Naive thymus-derived CD4-positive, alpha-beta T cell (primary cell): ENCODE measurements around the gene PTPRN. TPM values are rescaled to one million over a fixed set of nuclear protein-coding genes. Genes with fewer than 3 reads are reported as not detected.
"Not testable (repeated sequence)": the region's sequence is repeated elsewhere in the genome, so short reads cannot be mapped to it uniquely, and the experiment has no call there.

ENCODE experiments used
- ATAC-seq: fragments of 150-1000 bp; cut with Tn5 transposase; 2 replicates; pipeline ENCODE4 v1.10.0; 2021; ENCODE audit warnings: mild to moderate bottlenecking, moderate library complexity
- CTCF ChIA-PET: fragments of 350-600 bp; sonication (Branson Sonifier 250); formaldehyde crosslinking; loops from one replicate; lab custom pipeline; 2021; ENCODE audit warnings: antibody characterized with exemption; lab: Charles Lee
- POLR2A ChIA-PET: fragments of 350-600 bp; sonication (Branson Sonifier 250); formaldehyde crosslinking; loops from one replicate; lab custom pipeline; 2021; ENCODE audit warnings: antibody characterized with exemption, inconsistent platforms; lab: Charles Lee
- DNase-seq, 9 donors: peaks; one replicate each; pipeline versions ENCODE4 v3.0.0 to v3.0.0-alpha.2; 2020 to 2022; ENCODE audit warnings: mixed read lengths in 1 of 9
- H3K27ac ChIP-seq: one replicate; pipeline ENCODE4 v1.7.0; 2013; ENCODE audit warnings: mild to moderate bottlenecking, low read depth, low read length, moderate library complexity
- H3K27me3 ChIP-seq, 2 donors: one replicate each; pipeline ENCODE4 v1.7.0; 2013; ENCODE audit warnings: low read length in 2 of 2, mild to moderate bottlenecking in 2 of 2, moderate library complexity in 2 of 2; ENCODE audit not compliant: control insufficient read depth in 2 of 2, insufficient read depth in 2 of 2
- H3K36me3 ChIP-seq, 3 experiments: 1 replicate in 2 of 3; 2 replicates in 1 of 3; pipeline ENCODE4 v1.7.0; 2013; ENCODE audit warnings: low read length in 3 of 3, mild to moderate bottlenecking in 3 of 3, moderate library complexity in 1 of 3; ENCODE audit not compliant: insufficient read depth in 3 of 3, control insufficient read depth in 2 of 3
- H3K4me1 ChIP-seq, 2 donors: one replicate each; pipeline ENCODE4 v1.7.0; 2013; ENCODE audit warnings: low read length in 2 of 2, mild to moderate bottlenecking in 2 of 2, moderate library complexity in 1 of 2; ENCODE audit not compliant: control insufficient read depth in 2 of 2, insufficient read depth in 2 of 2
- H3K4me3 ChIP-seq: 2 replicates; pipeline ENCODE4 v1.7.0; 2013; ENCODE audit warnings: mild to moderate bottlenecking, low read length
- H3K9me3 ChIP-seq, 3 experiments: 1 replicate in 2 of 3; 2 replicates in 1 of 3; pipeline ENCODE4 v1.7.0; 2013; ENCODE audit warnings: low read length in 3 of 3; ENCODE audit not compliant: control insufficient read depth in 2 of 3
- H3K27ac Mint-ChIP-seq, 9 donors: one replicate each; pipeline ENCODE4 v1.8.0; 2020 to 2022; ENCODE audit warnings: mixed read lengths in 9 of 9, mild to moderate bottlenecking in 8 of 9, moderate library complexity in 5 of 9, inconsistent platforms in 2 of 9
- H3K27me3 Mint-ChIP-seq, 5 donors: one replicate each; pipeline ENCODE4 v1.8.0; 2021 to 2022; ENCODE audit warnings: mixed read lengths in 5 of 5, mild to moderate bottlenecking in 1 of 5
- H3K36me3 Mint-ChIP-seq, 5 donors: one replicate each; pipeline ENCODE4 v1.8.0; 2020 to 2022; ENCODE audit warnings: mixed read lengths in 5 of 5, mild to moderate bottlenecking in 3 of 5, inconsistent platforms in 1 of 5
- H3K4me1 Mint-ChIP-seq, 7 donors: one replicate each; pipeline ENCODE4 v1.8.0; 2020 to 2022; ENCODE audit warnings: mixed read lengths in 7 of 7, mild to moderate bottlenecking in 3 of 7, inconsistent platforms in 1 of 7
- H3K4me3 Mint-ChIP-seq, 10 donors: one replicate each; pipeline ENCODE4 v1.8.0; 2020 to 2022; ENCODE audit warnings: mild to moderate bottlenecking in 10 of 10, mixed read lengths in 10 of 10, moderate library complexity in 6 of 10, inconsistent platforms in 2 of 10
- H3K9me3 Mint-ChIP-seq, 11 donors: one replicate each; pipeline ENCODE4 v1.8.0; 2020 to 2022; ENCODE audit warnings: mixed read lengths in 11 of 11, mild to moderate bottlenecking in 4 of 11, inconsistent platforms in 1 of 11, moderate library complexity in 1 of 11
- intact Hi-C, 2 donors: fragments of 100-400 bp; cut with micrococcal nuclease; formaldehyde crosslinking; loops; one replicate each; pipeline ENCODE4 v1.15.1; 2023
- polyA plus RNA-seq, 2 donors: library from polyadenylated mRNA; unstranded; fragments of 300-500 nt; fragmentation: Illumina TruSeq; gene quantifications; one replicate each; pipeline ENCODE4 v1.2.3, GENCODE V29; 2021
- total RNA-seq, 6 experiments: library from RNA in 5 of 6; stranded (reverse) in 5 of 6; gene quantifications; 1 replicate in 5 of 6; 2 replicates in 1 of 6; pipeline ENCODE4 v1.2.3 and lab custom pipeline; 2021 to 2026

PTPRN gene
- total and polyA plus RNA-seq, 7 experiments from 2014 or later, result 0.48 TPM; not detected in 6

- POLR2A ChIA-PET, result interaction anchor here (1.0 to 1.8 kb wide), 3 partner anchors 12 to 39 kb away, joined by 4 to 6 read pairs (median 5); no protein-coding TSS in a partner anchor
- Mint-ChIP-seq H3K4me3 (no peak overlapping the region), H3K27ac (no peak overlapping the region), H3K27me3 (peaks cover 0 to 13% (median 0%) of the 10 kb centered on the region in 5 donors), H3K4me1 (peaks cover 0 to 3% (median 0%) of the 10 kb centered on the region in 7 donors), H3K36me3 (no peaks in the 10 kb centered on the region), H3K9me3 (no peaks in the 10 kb centered on the region)
- H3K9me3 ChIP-seq, result no peaks in the 10 kb centered on the region
- H3K4me3 ChIP-seq, result no peak overlapping the region
- CTCF ChIA-PET, result no interaction called here
- no peaks in the 10 kb centered on the region for H3K27me3 ChIP-seq
- ATAC-seq, result no peak
- intact Hi-C loops, result no loop called here
- no peak overlapping the region for H3K27ac ChIP-seq
- DNase-seq, result no peak
- H3K36me3 ChIP-seq, result no peaks in the 10 kb centered on the region
- no peaks in the 10 kb centered on the region for H3K4me1 ChIP-seq
Observed at GRCh38 chr2:219266232-219266631, 43.0 kb downstream of the PTPRN start.

GRCh38 chr2:219261024-219261855 is 48.0 kb downstream of the PTPRN start:
- peaks cover 0 to 25% (median 0%) of the 10 kb centered on the region in 5 donors for H3K27me3 Mint-ChIP-seq
- H3K4me1 Mint-ChIP-seq, result peaks cover 0 to 4% (median 2%) of the 10 kb centered on the region in 7 donors
- Histone ChIP-seq H3K4me3 (no peak overlapping the region), H3K27me3 (no peaks in the 10 kb centered on the region), H3K36me3 (no peaks in the 10 kb centered on the region), H3K4me1 (no peaks in the 10 kb centered on the region), H3K9me3 (no peaks in the 10 kb centered on the region), H3K27ac (no peak overlapping the region)
- intact Hi-C loops, result no loop called here
- no peaks in the 10 kb centered on the region for H3K36me3 Mint-ChIP-seq
- H3K27ac Mint-ChIP-seq, result no peak overlapping the region
- ChIA-PET CTCF (interaction anchor here (0.6 to 1.5 kb wide), 6 partner anchors 15 to 1199 kb away, joined by 3 to 4 read pairs (median 3); no protein-coding TSS in a partner anchor), POLR2A (interaction anchor here (0.9 to 1.9 kb wide), 5 partner anchors 8 to 86 kb away, joined by 3 to 12 read pairs (median 5); partner anchors contain the start of genes DNAJB2 and TUBA4B)
- DNase-seq (no peak), ATAC-seq (no peak)
- H3K9me3 Mint-ChIP-seq, result no peaks in the 10 kb centered on the region
- no peak overlapping the region for H3K4me3 Mint-ChIP-seq

- H3K4me1 ChIP-seq, ATAC-seq, H3K4me3 ChIP-seq, H3K9me3 Mint-ChIP-seq, DNase-seq, H3K36me3 Mint-ChIP-seq, H3K27me3 ChIP-seq, H3K9me3 ChIP-seq, H3K4me3 Mint-ChIP-seq, H3K36me3 ChIP-seq, H3K27ac ChIP-seq, H3K27ac Mint-ChIP-seq: not testable (repeated sequence)
- intact Hi-C loops, result loop anchor here (10.0 kb wide), 2 partner anchors 694 to 974 kb away; partner anchors contain the start of genes CNOT9 (in 1 of the 2) and USP37 (in 1 of the 2)
- CTCF ChIA-PET, result interaction anchor here (1.1 to 1.5 kb wide), 2 partner anchors 14 to 36 kb away, joined by 3 to 5 read pairs; no protein-coding TSS in a partner anchor
- peaks cover 0 to 25% (median 0%) of the 10 kb centered on the region in 5 donors for H3K27me3 Mint-ChIP-seq
- H3K4me1 Mint-ChIP-seq, result peaks cover 4 to 15% (median 11%) of the 10 kb centered on the region in 7 donors
- POLR2A ChIA-PET, result interaction anchor here (1.1 to 1.9 kb wide), 3 partner anchors 10 to 31 kb away, joined by 3 to 7 read pairs (median 3); partner anchors contain the start of genes ANKZF1 and ATG9A
Observed at GRCh38 chr2:219258942-219259341, 50.3 kb downstream of the PTPRN start.

GRCh38 chr2:219254590-219255201 is 54.5 kb downstream of the PTPRN start:
- peaks cover 5 to 32% (median 20%) of the 10 kb centered on the region in 5 donors for H3K36me3 Mint-ChIP-seq
- H3K4me1 Mint-ChIP-seq, result peaks cover 24 to 46% (median 39%) of the 10 kb centered on the region in 7 donors
- peak; percentile 55 for ATAC-seq
- intact Hi-C loops, result loop anchor here (1.0 to 10.0 kb wide), 7 partner anchors 25 to 970 kb away; partner anchors contain the start of genes CNOT9 (in 1 of the 2), CTDSP1 (in 1 of the 2), DNAJB2 (in 1 of the 2) and USP37 (in 1 of the 2)
- peak overlapping the region; percentile 88 to 97 (median 94) for H3K27ac Mint-ChIP-seq
- POLR2A ChIA-PET, result interaction anchor here (0.6 to 14.3 kb wide), 16 partner anchors 8 to 368 kb away, joined by 3 to 575 read pairs (median 6); partner anchors contain the start of genes ABCB6, ANKZF1, ATG9A and CNPPD1
- Histone ChIP-seq H3K4me3 (peak overlapping the region; percentile 79), H3K27me3 (no peaks in the 10 kb centered on the region), H3K36me3 (peaks cover 7 to 38% (median 17%) of the 10 kb centered on the region in 3 experiments), H3K27ac (peak overlapping the region; percentile 95), H3K4me1 (peaks cover 26 to 31% of the 10 kb centered on the region in 2 donors), H3K9me3 (no peaks in the 10 kb centered on the region)
- H3K4me3 Mint-ChIP-seq, result peak overlapping the region; percentile 82 to 99 (median 92)
- H3K9me3 Mint-ChIP-seq, result peaks cover 0 to 6% (median 0%) of the 10 kb centered on the region in 11 donors
- peak in 8 of 9 donors; percentile 45 to 81 (median 75) for DNase-seq
- CTCF ChIA-PET, result interaction anchor here (0.6 to 4.1 kb wide), 9 partner anchors 9 to 96 kb away, joined by 3 to 21 read pairs (median 5); partner anchors contain the start of genes ANKZF1, ATG9A, DNAJB2 and GLB1L
- H3K27me3 Mint-ChIP-seq, result peaks cover 0 to 7% (median 0%) of the 10 kb centered on the region in 5 donors

GRCh38 chr2:219253753-219254589 is 55.2 kb downstream of the PTPRN start, which contains the start of gene TUBA4A:
Gene TUBA4A, minus strand, starts transcription at chr2:219253918. Its CDS starts 60 bp downstream, at chr2:219253858.
- Histone ChIP-seq H3K27me3 (no peaks in the 10 kb centered on the region), H3K4me1 (peaks cover 31 to 38% of the 10 kb centered on the region in 2 donors), H3K4me3 (peak within 1 kb of the TSS; percentile 79), H3K27ac (peak within 1 kb of the TSS; percentile 95), H3K36me3 (peaks cover 7 to 44% (median 17%) of the 10 kb centered on the region in 3 experiments), H3K9me3 (no peaks in the 10 kb centered on the region)
- ChIA-PET POLR2A (interaction anchor here (0.7 to 14.3 kb wide), 21 partner anchors 8 to 134 kb away, joined by 3 to 575 read pairs (median 5); partner anchors contain the start of genes ABCB6, ANKZF1, ATG9A and CNPPD1), CTCF (interaction anchor here (0.7 to 4.1 kb wide), 8 partner anchors 9 to 95 kb away, joined by 3 to 21 read pairs (median 6); partner anchors contain the start of genes ANKZF1, ATG9A, DNAJB2 and GLB1L)
- ATAC-seq (peak; percentile 92), DNase-seq (peak; percentile 84 to 94 (median 91))
- H3K27me3 Mint-ChIP-seq, result peaks cover 0 to 3% (median 0%) of the 10 kb centered on the region in 5 donors
- peak within 1 kb of the TSS; percentile 82 to 100 (median 92) for H3K4me3 Mint-ChIP-seq
- peaks cover 0 to 6% (median 0%) of the 10 kb centered on the region in 11 donors for H3K9me3 Mint-ChIP-seq
- intact Hi-C loops, result loop anchor here (1.0 to 10.0 kb wide), 17 partner anchors 9 to 969 kb away; partner anchors contain the start of genes ANKZF1 (in 2 of the 2), ATG9A (in 2 of the 2), CNOT9 (in 2 of the 2) and DNAJB2 (in 2 of the 2)
- peaks cover 28 to 54% (median 47%) of the 10 kb centered on the region in 7 donors for H3K4me1 Mint-ChIP-seq
- H3K27ac Mint-ChIP-seq, result peak within 1 kb of the TSS; percentile 88 to 99 (median 96)
- H3K36me3 Mint-ChIP-seq, result peaks cover 5 to 39% (median 27%) of the 10 kb centered on the region in 5 donors
